ENCODE results near the gene DDX1. TPM values are rescaled to one million over a fixed set of nuclear protein-coding genes. Genes with fewer than 3 reads are reported as not detected.

Gene DDX1
- total RNA-seq, 1 donor from 2014 or later, result 115 TPM

DNA sequence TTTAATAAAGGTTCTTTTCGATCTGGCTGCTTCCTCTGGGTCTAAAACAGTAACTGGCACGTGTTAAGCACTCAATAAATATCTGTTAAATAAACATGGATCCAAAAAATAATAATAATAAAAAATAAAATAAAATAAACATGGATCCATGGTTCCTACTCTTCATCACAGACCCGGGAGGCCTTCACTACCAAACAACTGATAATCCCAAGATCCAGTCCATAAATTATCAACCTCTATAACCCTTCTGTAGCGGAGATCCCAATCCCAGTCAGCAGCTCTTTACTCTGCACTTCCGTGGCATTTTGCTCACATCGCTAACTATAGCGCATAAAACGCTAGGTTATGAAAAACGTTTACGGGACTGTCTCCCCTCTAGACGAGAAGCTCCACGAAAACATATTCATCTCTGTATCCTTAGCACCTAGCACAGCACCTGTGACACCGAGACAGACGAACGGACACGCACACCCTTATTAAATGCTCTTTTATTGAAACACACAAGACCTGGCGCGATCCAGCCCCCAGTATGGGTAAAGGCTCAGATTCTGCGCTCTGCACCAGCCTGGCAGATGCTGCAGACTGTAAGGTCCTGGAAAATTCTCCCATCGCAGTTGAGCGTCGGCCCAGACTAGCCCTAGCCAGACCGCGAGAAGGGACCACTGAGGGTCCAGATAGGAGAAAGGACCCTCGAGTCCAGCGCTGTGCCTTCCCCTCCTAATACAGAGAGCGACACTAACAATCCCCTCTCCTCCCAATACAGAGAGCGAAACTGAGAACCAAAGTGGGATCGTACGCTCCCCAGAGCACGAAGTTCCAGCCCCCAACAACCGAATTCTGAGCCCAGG lies 31.3 kb upstream of the DDX1 start:
- H3K27ac Mint-ChIP-seq, result peak overlapping the region; percentile 98
- peak overlapping the region; percentile 99 for H3K4me3 Mint-ChIP-seq (ENCODE audit: low read depth)
- H3K36me3 Mint-ChIP-seq (ENCODE audit: insufficient read depth), result peaks cover 2% of the 10 kb centered on the region
- H3K4me1 Mint-ChIP-seq (ENCODE audit: low read depth), result peaks cover 35% of the 10 kb centered on the region
- H3K27me3 Mint-ChIP-seq, result no peaks in the 10 kb centered on the region
- no peak for DNase-seq (ENCODE audit: low spot score, unreplicated experiment)
- no peak for TF ChIP-seq CTCF (IDR thresholded peaks at IDR 0.05; ENCODE audit: unreplicated experiment)
- H3K9me3 Mint-ChIP-seq (ENCODE audit: low read depth), result no peaks in the 10 kb centered on the region

- DNase-seq (ENCODE audit: low spot score, unreplicated experiment), result peak; percentile 64
- H3K4me1 Mint-ChIP-seq (ENCODE audit: low read depth), result peaks cover 35% of the 10 kb centered on the region
- TF ChIP-seq CTCF (IDR thresholded peaks at IDR 0.05; ENCODE audit: unreplicated experiment), result no peak
- H3K27ac Mint-ChIP-seq, result peak within 1 kb of the TSS; percentile 98
- H3K36me3 Mint-ChIP-seq (ENCODE audit: insufficient read depth), result no peaks in the 10 kb centered on the region
- H3K4me3 Mint-ChIP-seq (ENCODE audit: low read depth), result peak within 1 kb of the TSS; percentile 99
- no peaks in the 10 kb centered on the region for H3K9me3 Mint-ChIP-seq (ENCODE audit: low read depth)
- H3K27me3 Mint-ChIP-seq, result no peaks in the 10 kb centered on the region
Measured at GRCh38 chr2:15560988-15561573, 30.6 kb upstream of the DDX1 start, which contains the start of gene NBAS. NBAS (minus strand) TSS chr2:15561334; CDS start chr2:15561304, 30 bp downstream.

DNA sequence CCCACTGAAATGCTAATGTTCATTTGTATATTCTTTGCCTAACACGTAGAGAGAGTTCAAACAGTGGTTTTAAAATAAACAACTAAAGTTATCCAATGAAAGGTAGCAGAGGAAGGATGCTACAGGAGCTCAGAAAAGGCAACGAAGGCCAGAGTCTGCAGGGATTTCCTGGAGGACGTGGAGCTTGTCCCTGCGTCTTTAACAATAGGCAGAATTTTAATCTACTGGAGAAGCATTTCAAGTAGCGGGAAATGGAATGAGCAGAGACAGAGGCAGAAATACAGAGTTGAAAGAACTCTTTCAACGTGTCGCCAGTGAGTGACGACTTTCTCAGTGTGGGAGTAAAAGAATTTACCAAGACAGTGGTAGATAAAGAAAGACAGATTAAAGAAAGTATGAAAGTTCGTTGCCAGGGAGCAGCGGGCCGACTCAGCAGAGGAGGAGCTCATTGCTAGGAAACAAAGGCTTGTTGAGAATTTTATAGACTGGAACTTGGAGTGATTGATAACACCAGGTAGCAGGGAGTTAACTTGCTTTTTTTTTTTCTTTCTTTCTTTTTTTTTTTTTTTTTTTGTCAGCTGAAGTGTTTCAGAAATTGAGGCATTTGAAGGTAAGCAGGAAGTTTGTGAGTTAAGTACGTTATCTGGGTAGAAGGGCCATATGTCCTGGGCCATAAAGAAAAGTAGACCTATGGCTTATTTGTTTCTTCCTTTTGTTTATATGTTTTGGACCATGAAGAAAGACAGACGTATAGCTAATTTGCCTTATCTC lies 29.9 kb upstream of the DDX1 start:
- Mint-ChIP-seq H3K4me3 (ENCODE audit: low read depth) (peak overlapping the region; percentile 99), H3K36me3 (ENCODE audit: insufficient read depth) (no peaks in the 10 kb centered on the region), H3K4me1 (ENCODE audit: low read depth) (peaks cover 35% of the 10 kb centered on the region), H3K27me3 (no peaks in the 10 kb centered on the region), H3K27ac (peak overlapping the region; percentile 98), H3K9me3 (ENCODE audit: low read depth) (no peaks in the 10 kb centered on the region)
- no peak for TF ChIP-seq CTCF (IDR thresholded peaks at IDR 0.05; ENCODE audit: unreplicated experiment)
- DNase-seq (ENCODE audit: low spot score, unreplicated experiment), result no peak

DNA sequence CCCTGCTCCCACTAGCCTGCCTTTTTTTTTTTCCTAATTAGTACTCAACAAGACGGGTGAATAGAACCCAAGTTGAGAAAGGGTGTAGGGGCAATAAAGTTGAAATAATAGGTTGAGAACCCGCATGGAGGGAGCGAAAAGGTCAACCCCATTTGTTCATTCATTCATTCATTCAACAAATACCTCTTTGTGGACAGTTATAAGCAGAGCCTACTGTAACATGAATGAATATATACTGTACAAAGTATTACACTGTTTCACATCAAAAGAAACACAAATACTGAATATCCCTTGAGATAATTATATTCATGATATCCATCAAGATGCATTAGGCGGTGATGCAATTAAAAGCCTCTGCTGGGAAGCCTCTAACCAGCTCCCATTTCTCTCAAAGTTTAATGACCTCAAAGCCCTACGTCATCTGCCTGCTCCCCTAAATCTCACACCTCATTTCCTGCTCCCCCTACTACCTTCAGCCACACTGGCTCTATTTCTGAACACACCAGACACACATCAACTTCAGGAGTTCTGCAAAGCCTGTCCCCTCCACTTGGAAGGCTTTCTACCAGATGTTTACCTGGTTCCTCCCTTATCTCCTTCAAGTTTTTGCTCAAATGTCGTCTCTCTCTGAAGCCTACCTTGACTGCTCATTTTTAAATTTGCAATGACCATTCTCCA lies 29.2 kb upstream of the DDX1 start:
- Mint-ChIP-seq H3K27ac (peak overlapping the region; percentile 98), H3K36me3 (ENCODE audit: insufficient read depth) (no peaks in the 10 kb centered on the region), H3K27me3 (no peaks in the 10 kb centered on the region), H3K4me3 (ENCODE audit: low read depth) (peak overlapping the region; percentile 99), H3K4me1 (ENCODE audit: low read depth) (peaks cover 35% of the 10 kb centered on the region), H3K9me3 (ENCODE audit: low read depth) (no peaks in the 10 kb centered on the region)
- no peak for TF ChIP-seq CTCF (IDR thresholded peaks at IDR 0.05; ENCODE audit: unreplicated experiment)
- DNase-seq (ENCODE audit: low spot score, unreplicated experiment), result no peak

Measured in progenitor cell of endocrine pancreas (in vitro differentiated cells).